WERI-Rb-1 (cell line): ENCODE results near the gene PBX1.

Source experiments
- DNase-seq: peaks from one replicate; pipeline ENCODE4 v3.0.0-alpha.2; 2020
- H3K27ac ChIP-seq: fragments of 250-450 bp; sonication (Bioruptor Pico); 2 replicates; pipeline ENCODE4 v1.5.1; 2020; ENCODE audit warnings: mild to moderate bottlenecking, moderate library complexity
- H3K27me3 ChIP-seq: fragments of 250-450 bp; sonication (Bioruptor Pico); 2 replicates; pipeline ENCODE4 v1.5.1; 2021; ENCODE audit warnings: mild to moderate bottlenecking, low read depth, moderate library complexity; ENCODE audit not compliant: insufficient read depth, severe bottlenecking
- H3K36me3 ChIP-seq: fragments of 250-450 bp; sonication (Bioruptor Pico); 2 replicates; pipeline ENCODE4 v1.5.1; 2020; ENCODE audit warnings: mild to moderate bottlenecking, moderate library complexity
- H3K4me3 ChIP-seq: 2 replicates; pipeline ENCODE4 v1.5.1; 2011; ENCODE audit warnings: low read depth, mild to moderate bottlenecking, control low read depth, low read length
- H3K9me3 ChIP-seq: fragments of 250-450 bp; sonication (Bioruptor Pico); 2 replicates; pipeline ENCODE4 v1.5.1; 2021; ENCODE audit warnings: mild to moderate bottlenecking, moderate library complexity; ENCODE audit not compliant: severe bottlenecking
- CTCF ChIP-seq: IDR thresholded peaks from 2 replicates; pipeline ENCODE4 v1.5.1; 2011; ENCODE audit warnings: low read depth, mild to moderate bottlenecking, control low read depth, inconsistent platforms, low read length

The PBX1 gene

GRCh38 chr1:164726235-164726634 is 167.3 kb downstream of the PBX1 start:
- no peak overlapping the region for H3K27ac ChIP-seq
- no peak for TF ChIP-seq CTCF
- DNase-seq: no peak

GRCh38 chr1:164728719-164729118 is 169.7 kb downstream of the PBX1 start:
- DNase-seq: no peak
- H3K9me3 ChIP-seq: no peaks in the 10 kb centered on the region
- no peaks in the 10 kb centered on the region for H3K36me3 ChIP-seq
- no peaks in the 10 kb centered on the region for H3K27me3 ChIP-seq
- H3K4me3 ChIP-seq: no peak overlapping the region
- TF ChIP-seq CTCF: no peak
- no peak overlapping the region for H3K27ac ChIP-seq

More at GRCh38 chr1:164726235-164726634, 167.3 kb downstream of the PBX1 start:
- no peak overlapping the region for H3K4me3 ChIP-seq
- H3K27me3 ChIP-seq: no peaks in the 10 kb centered on the region
- H3K9me3 ChIP-seq: no peaks in the 10 kb centered on the region
- no peaks in the 10 kb centered on the region for H3K36me3 ChIP-seq

- no peak overlapping the region for H3K4me3 ChIP-seq
- no peak overlapping the region for H3K27ac ChIP-seq
- H3K27me3 ChIP-seq: no peaks in the 10 kb centered on the region
- no peak for DNase-seq
- no peaks in the 10 kb centered on the region for H3K36me3 ChIP-seq
- no peaks in the 10 kb centered on the region for H3K9me3 ChIP-seq
- no peak for TF ChIP-seq CTCF
These were observed 172.3 kb downstream of the PBX1 start for GRCh38 chr1:164731161-164731876.

GRCh38 chr1:164733070-164733469 is 174.1 kb downstream of the PBX1 start:
- no peak for TF ChIP-seq CTCF
- Histone ChIP-seq H3K9me3 (no peaks in the 10 kb centered on the region), H3K36me3 (no peaks in the 10 kb centered on the region), H3K4me3 (no peak overlapping the region), H3K27ac (no peak overlapping the region), H3K27me3 (no peaks in the 10 kb centered on the region)
- no peak for DNase-seq

- Histone ChIP-seq H3K9me3 (no peaks in the 10 kb centered on the region), H3K27me3 (no peaks in the 10 kb centered on the region), H3K36me3 (no peaks in the 10 kb centered on the region), H3K4me3 (no peak overlapping the region), H3K27ac (no peak overlapping the region)
- DNase-seq: no peak
- TF ChIP-seq CTCF: no peak
These were observed 174.8 kb downstream of the PBX1 start for GRCh38 chr1:164733734-164734133.
